Fibroblast of mammary gland (primary cell): ENCODE data around the gene CNOT9.

Experiments used
- DNase-seq: peaks from one replicate; pipeline ENCODE4 v3.0.0-alpha.2; 2010; ENCODE audit warnings: low read depth
- H3K4me3 ChIP-seq: 2 replicates; pipeline ENCODE4 v1.5.1; 2011; ENCODE audit warnings: low read depth, mild to moderate bottlenecking, low read length, moderate library complexity; ENCODE audit not compliant: control insufficient read depth
- TF ChIP-seq, protein P1 (sequence below): conservative IDR thresholded peaks from 2 replicates; pipeline ENCODE4 v1.5.1; 2011; ENCODE audit warnings: low read depth, low read length, inconsistent platforms; ENCODE audit not compliant: control insufficient read depth, insufficient read depth

CNOT9 gene

DNA sequence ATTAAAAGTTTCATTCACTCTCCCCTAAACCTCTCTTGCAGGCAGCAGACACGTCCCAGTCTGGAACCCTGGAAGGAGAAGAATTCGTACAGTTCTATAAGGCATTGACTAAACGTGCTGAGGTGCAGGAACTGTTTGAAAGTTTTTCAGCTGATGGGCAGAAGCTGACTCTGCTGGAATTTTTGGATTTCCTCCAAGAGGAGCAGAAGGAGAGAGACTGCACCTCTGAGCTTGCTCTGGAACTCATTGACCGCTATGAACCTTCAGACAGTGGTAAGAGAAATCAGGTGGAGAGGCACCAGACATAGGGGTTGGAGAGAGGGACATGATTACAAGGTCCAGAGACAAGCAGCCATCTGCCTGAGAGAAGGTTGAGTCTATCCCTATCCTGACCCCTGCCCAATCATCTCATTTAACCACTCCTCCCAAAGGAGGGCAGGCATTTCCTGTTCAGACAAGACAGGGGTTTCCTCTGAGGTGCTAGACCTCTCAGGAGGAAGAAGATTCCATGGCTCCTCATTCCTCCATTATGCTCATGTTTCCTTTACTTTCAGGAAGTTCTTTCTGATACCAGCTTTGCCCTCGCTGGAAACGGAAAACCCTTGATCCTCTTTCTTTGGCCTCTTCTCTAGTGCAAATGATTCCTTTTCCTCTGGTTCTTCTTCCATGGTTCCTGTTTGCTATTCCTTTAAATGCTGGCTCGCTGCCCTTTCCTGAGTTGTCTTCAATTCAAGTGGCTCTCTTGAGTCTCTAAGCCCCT lies 54.1 kb downstream of the CNOT9 start:
- TF ChIP-seq, protein P1, sequence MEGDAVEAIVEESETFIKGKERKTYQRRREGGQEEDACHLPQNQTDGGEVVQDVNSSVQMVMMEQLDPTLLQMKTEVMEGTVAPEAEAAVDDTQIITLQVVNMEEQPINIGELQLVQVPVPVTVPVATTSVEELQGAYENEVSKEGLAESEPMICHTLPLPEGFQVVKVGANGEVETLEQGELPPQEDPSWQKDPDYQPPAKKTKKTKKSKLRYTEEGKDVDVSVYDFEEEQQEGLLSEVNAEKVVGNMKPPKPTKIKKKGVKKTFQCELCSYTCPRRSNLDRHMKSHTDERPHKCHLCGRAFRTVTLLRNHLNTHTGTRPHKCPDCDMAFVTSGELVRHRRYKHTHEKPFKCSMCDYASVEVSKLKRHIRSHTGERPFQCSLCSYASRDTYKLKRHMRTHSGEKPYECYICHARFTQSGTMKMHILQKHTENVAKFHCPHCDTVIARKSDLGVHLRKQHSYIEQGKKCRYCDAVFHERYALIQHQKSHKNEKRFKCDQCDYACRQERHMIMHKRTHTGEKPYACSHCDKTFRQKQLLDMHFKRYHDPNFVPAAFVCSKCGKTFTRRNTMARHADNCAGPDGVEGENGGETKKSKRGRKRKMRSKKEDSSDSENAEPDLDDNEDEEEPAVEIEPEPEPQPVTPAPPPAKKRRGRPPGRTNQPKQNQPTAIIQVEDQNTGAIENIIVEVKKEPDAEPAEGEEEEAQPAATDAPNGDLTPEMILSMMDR, result no peak
- no peak for DNase-seq
- no peak overlapping the region for H3K4me3 ChIP-seq

DNA sequence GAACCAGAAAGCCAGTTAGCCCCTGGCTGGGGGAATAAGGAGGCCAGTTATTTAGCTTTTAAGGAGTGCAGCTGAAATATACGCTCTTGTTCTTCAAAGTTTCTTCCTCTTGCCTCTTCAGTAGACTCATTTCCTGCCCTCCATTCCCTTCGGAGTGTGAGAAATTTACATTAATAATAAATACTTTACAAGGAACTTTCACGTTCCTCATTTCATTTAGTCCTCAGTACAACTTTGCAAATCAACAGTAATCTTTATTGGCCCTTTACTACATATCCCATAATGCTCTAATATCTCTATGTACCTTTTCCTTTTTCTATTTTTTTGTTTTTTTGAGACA lies 54.7 kb downstream of the CNOT9 start:
- no peak overlapping the region for H3K4me3 ChIP-seq

DNA sequence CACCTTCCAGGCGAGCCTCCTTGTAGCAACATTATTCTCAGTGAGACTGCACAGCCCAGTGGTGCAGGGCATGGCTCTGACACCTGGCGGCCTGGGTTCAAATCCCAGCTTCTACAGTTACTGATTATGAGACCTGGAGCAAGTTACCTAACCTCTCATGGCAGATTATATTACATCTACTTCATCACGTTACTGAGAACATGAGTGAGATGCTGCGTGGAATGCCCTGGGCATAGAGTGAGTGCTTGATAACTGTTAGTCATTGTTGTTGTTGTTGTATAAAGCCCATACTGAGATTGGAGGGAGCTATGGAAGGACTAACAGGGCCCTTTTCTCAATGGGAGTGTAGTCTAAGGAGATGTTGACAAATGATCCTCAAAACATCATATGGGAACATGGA lies 57.7 kb downstream of the CNOT9 start:
- no peak for DNase-seq
- TF ChIP-seq, protein P1, result no peak
- H3K4me3 ChIP-seq, result no peak overlapping the region

More for the DNA sequence above, 54.7 kb downstream of the CNOT9 start:
- TF ChIP-seq, protein P1, result no peak
- DNase-seq, result no peak

DNA sequence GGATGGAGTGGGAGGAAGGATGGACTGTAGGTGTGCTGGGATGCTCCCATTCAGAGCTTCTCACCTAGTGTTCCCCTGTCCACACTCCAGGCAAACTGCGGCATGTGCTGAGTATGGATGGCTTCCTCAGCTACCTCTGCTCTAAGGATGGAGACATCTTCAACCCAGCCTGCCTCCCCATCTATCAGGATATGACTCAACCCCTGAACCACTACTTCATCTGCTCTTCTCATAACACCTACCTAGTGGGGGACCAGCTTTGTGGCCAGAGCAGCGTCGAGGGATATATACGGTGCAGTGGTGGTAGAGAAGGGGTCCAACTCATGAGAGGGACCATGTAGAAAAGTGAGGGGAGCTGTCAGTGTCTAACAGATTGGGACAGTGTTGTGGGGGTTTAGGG lies 59.3 kb downstream of the CNOT9 start:
- TF ChIP-seq, protein P1, result no peak
- no peak for DNase-seq
- H3K4me3 ChIP-seq, result no peak overlapping the region

DNA sequence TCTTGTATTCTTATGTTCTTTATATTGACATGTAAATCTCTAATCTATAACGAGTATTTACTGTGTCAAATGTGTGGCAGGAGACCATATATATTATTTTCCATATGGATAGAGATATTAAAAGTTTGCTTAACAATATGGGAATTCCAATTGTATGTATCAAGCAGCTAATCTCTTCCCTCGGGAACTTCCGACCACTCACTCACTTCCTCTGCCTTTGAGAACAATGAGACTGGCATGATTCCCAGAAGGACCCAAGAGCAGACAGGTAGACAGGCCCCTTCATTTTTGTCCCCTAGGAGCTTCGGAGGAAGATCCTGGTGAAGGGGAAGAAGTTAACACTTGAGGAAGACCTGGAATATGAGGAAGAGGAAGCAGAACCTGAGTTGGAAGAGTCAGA lies 63.2 kb downstream of the CNOT9 start:
- peak; percentile 40 for DNase-seq
- TF ChIP-seq, protein P1, result no peak

DNA sequence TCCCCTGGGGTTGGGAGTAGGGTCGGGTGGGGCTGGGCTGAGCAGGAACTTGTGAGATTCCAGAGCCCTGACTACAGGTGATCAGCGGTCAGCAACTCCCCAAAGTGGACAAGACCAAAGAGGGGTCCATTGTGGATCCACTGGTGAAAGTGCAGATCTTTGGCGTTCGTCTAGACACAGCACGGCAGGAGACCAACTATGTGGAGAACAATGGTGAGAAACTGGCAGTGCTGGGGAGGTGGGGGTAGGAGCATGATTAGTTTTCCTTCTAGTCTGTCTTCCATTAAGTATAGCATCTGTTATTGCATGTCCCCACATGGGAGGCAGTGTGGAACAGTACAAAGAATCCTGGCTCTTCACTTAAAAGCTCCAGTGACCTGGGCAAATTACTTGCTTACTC lies 67.1 kb downstream of the CNOT9 start:
- TF ChIP-seq, protein P1, result no peak
- DNase-seq, result no peak
- no peak overlapping the region for H3K4me3 ChIP-seq

More for the DNA sequence above, 63.2 kb downstream of the CNOT9 start:
- H3K4me3 ChIP-seq, result no peak overlapping the region

DNA sequence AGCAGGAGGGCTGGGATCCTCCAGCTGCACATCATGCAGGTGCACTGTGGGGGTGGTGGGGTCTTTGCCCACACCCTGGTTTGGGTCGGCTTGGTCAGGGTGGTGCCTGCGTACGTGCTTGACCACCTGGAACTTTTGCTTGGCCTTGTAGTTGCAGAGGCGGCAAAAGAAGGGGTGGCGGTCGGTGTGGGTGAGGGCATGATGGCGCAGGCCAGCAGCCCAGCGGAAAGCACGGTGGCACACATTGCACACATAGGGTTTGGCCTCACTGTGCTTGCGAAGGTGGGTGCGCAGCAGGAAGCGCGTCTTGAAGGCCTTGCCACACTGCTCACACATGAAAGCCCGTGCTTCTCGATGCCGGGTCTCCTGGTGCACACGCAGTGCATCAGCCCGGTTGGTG lies 69.7 kb downstream of the CNOT9 start:
- no peak for DNase-seq
- TF ChIP-seq, protein P1, result no peak
- H3K4me3 ChIP-seq, result no peak overlapping the region
